ENCODE data around the gene PRND. TPM values are rescaled to one million over a fixed set of nuclear protein-coding genes. Genes with fewer than 3 reads are reported as not detected.

PRND gene
- total and polyA plus RNA-seq, 2 of the 8 experiments (the other 6 are each of a cell fraction or from before 2014, with no cell fraction given), result 0.09 to 0.11 TPM

DNA sequence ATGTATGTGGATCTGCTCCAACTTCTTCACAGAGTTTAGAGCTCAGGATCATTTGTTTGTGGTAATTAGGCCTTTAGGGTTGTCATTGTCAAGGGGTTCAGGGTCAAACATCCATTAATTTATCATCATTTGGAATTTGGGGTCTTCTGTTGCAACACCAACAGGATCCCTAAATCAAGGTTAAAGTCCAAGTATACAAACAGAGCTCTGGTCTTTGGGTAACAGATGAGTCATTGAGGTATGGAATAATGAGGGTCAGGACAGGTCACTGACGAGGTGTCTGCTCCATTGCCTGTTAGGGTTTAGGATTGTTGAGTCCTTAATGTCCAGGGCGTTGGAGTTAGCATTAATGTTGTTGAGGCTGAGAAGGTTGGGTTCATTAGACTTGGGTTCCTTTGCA, 47.6 kb downstream of the PRND start (continued):
- TF ChIP-seq, protein P1, sequence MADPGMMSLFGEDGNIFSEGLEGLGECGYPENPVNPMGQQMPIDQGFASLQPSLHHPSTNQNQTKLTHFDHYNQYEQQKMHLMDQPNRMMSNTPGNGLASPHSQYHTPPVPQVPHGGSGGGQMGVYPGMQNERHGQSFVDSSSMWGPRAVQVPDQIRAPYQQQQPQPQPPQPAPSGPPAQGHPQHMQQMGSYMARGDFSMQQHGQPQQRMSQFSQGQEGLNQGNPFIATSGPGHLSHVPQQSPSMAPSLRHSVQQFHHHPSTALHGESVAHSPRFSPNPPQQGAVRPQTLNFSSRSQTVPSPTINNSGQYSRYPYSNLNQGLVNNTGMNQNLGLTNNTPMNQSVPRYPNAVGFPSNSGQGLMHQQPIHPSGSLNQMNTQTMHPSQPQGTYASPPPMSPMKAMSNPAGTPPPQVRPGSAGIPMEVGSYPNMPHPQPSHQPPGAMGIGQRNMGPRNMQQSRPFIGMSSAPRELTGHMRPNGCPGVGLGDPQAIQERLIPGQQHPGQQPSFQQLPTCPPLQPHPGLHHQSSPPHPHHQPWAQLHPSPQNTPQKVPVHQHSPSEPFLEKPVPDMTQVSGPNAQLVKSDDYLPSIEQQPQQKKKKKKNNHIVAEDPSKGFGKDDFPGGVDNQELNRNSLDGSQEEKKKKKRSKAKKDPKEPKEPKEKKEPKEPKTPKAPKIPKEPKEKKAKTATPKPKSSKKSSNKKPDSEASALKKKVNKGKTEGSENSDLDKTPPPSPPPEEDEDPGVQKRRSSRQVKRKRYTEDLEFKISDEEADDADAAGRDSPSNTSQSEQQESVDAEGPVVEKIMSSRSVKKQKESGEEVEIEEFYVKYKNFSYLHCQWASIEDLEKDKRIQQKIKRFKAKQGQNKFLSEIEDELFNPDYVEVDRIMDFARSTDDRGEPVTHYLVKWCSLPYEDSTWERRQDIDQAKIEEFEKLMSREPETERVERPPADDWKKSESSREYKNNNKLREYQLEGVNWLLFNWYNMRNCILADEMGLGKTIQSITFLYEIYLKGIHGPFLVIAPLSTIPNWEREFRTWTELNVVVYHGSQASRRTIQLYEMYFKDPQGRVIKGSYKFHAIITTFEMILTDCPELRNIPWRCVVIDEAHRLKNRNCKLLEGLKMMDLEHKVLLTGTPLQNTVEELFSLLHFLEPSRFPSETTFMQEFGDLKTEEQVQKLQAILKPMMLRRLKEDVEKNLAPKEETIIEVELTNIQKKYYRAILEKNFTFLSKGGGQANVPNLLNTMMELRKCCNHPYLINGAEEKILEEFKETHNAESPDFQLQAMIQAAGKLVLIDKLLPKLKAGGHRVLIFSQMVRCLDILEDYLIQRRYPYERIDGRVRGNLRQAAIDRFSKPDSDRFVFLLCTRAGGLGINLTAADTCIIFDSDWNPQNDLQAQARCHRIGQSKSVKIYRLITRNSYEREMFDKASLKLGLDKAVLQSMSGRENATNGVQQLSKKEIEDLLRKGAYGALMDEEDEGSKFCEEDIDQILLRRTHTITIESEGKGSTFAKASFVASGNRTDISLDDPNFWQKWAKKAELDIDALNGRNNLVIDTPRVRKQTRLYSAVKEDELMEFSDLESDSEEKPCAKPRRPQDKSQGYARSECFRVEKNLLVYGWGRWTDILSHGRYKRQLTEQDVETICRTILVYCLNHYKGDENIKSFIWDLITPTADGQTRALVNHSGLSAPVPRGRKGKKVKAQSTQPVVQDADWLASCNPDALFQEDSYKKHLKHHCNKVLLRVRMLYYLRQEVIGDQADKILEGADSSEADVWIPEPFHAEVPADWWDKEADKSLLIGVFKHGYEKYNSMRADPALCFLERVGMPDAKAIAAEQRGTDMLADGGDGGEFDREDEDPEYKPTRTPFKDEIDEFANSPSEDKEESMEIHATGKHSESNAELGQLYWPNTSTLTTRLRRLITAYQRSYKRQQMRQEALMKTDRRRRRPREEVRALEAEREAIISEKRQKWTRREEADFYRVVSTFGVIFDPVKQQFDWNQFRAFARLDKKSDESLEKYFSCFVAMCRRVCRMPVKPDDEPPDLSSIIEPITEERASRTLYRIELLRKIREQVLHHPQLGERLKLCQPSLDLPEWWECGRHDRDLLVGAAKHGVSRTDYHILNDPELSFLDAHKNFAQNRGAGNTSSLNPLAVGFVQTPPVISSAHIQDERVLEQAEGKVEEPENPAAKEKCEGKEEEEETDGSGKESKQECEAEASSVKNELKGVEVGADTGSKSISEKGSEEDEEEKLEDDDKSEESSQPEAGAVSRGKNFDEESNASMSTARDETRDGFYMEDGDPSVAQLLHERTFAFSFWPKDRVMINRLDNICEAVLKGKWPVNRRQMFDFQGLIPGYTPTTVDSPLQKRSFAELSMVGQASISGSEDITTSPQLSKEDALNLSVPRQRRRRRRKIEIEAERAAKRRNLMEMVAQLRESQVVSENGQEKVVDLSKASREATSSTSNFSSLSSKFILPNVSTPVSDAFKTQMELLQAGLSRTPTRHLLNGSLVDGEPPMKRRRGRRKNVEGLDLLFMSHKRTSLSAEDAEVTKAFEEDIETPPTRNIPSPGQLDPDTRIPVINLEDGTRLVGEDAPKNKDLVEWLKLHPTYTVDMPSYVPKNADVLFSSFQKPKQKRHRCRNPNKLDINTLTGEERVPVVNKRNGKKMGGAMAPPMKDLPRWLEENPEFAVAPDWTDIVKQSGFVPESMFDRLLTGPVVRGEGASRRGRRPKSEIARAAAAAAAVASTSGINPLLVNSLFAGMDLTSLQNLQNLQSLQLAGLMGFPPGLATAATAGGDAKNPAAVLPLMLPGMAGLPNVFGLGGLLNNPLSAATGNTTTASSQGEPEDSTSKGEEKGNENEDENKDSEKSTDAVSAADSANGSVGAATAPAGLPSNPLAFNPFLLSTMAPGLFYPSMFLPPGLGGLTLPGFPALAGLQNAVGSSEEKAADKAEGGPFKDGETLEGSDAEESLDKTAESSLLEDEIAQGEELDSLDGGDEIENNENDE (IDR thresholded peaks at IDR 0.05; ENCODE audit: insufficient replicate concordance, low read length), result no peak
- TF ChIP-seq SP4 (IDR thresholded peaks at IDR 0.05; ENCODE audit: low read length), result no peak
- no peak for TF ChIP-seq POU5F1 (IDR thresholded peaks at IDR 0.05; ENCODE audit: low read depth, low read length)
- TF ChIP-seq SIX5 (IDR thresholded peaks at IDR 0.05; ENCODE audit: low read depth, low read length), result no peak
- TF ChIP-seq JUN (IDR thresholded peaks at IDR 0.05; ENCODE audit: low read depth, low read length), result no peak
- TF ChIP-seq RBBP5 (IDR thresholded peaks at IDR 0.05; ENCODE audit: borderline replicate concordance, low read depth, low read length), result no peak
